Caco-2 (cell line): ENCODE measurements around the gene NT5DC1. TPM values are rescaled to one million over a fixed set of nuclear protein-coding genes. Genes with fewer than 3 reads are reported as not detected.
A peak's percentile ranks its signal among the peaks of the same experiment; 100 is the strongest.

Experiments
- BruUV-seq: library from RNA; stranded (reverse); fragments of 400-500 nt; replicated peaks from 2 replicates; lab custom pipeline; 2021; lab: Mats Ljungman, UMichigan
- CTCF ChIA-PET: fragments of 300-600 bp; sonication (Branson Sonifier 250); formaldehyde crosslinking; loops from one replicate; lab custom pipeline; 2022; ENCODE audit warnings: antibody characterized with exemption; lab: Charles Lee
- POLR2A ChIA-PET: fragments of 300-600 bp; sonication (Branson Sonifier 250); formaldehyde crosslinking; loops from one replicate; lab custom pipeline; 2022; ENCODE audit warnings: antibody characterized with exemption; lab: Charles Lee
- DNase-seq, 2 experiments: peaks; one replicate each; pipeline versions ENCODE4 v3.0.0 to v3.0.0-alpha.2; 2020 to 2022
- H3K27me3 ChIP-seq: replicated peaks from 2 replicates; pipeline ENCODE4 v1.6.0; 2011; ENCODE audit warnings: low read length; ENCODE audit not compliant: control insufficient read depth, insufficient read depth
- H3K36me3 ChIP-seq: 2 replicates; pipeline ENCODE4 v1.5.1; 2011; ENCODE audit warnings: low read length; ENCODE audit not compliant: control insufficient read depth, insufficient read depth
- H3K4me1 ChIP-seq: fragments of 250-450 bp; sonication (Bioruptor Pico); 2 replicates; pipeline ENCODE4 v1.5.1; 2020; ENCODE audit warnings: mild to moderate bottlenecking
- H3K4me3 ChIP-seq: 2 replicates; pipeline ENCODE4 v1.5.1; 2011; ENCODE audit warnings: low read depth, mild to moderate bottlenecking, control low read depth, low read length
- H3K9me3 ChIP-seq: fragments of 250-450 bp; sonication (Bioruptor Pico); 2 replicates; pipeline ENCODE4 v1.5.1; 2020; ENCODE audit warnings: mild to moderate bottlenecking, moderate library complexity
- H3K27ac Mint-ChIP-seq: one replicate; pipeline ENCODE4 v1.8.0; 2022; ENCODE audit warnings: mixed read lengths; ENCODE audit not compliant: unreplicated experiment
- H3K27me3 Mint-ChIP-seq: one replicate; pipeline ENCODE4 v1.8.0; 2022; ENCODE audit warnings: mixed read lengths; ENCODE audit not compliant: insufficient read depth, unreplicated experiment
- H3K36me3 Mint-ChIP-seq: one replicate; pipeline ENCODE4 v1.8.0; 2022; ENCODE audit warnings: mild to moderate bottlenecking, mixed read lengths; ENCODE audit not compliant: insufficient read depth, unreplicated experiment
- H3K4me1 Mint-ChIP-seq: one replicate; pipeline ENCODE4 v1.8.0; 2022; ENCODE audit warnings: low read depth, mixed read lengths; ENCODE audit not compliant: unreplicated experiment
- H3K4me3 Mint-ChIP-seq: one replicate; pipeline ENCODE4 v1.8.0; 2022; ENCODE audit warnings: mild to moderate bottlenecking, moderate library complexity, mixed read lengths; ENCODE audit not compliant: unreplicated experiment
- H3K9me3 Mint-ChIP-seq: one replicate; pipeline ENCODE4 v1.8.0; 2022; ENCODE audit warnings: mixed read lengths; ENCODE audit not compliant: unreplicated experiment
- CTCF ChIP-seq, 2 experiments: fragments of 200-600 bp in 1 of 2; IDR thresholded peaks; 1 replicate in 1 of 2; 2 replicates in 1 of 2; pipeline versions ENCODE4 v1.5.1 to v1.8.0; 2011 to 2022; ENCODE audit warnings: antibody characterized with exemption in 1 of 2, control low read depth in 1 of 2, inconsistent platforms in 1 of 2, low read depth in 1 of 2, low read length in 1 of 2, mild to moderate bottlenecking in 1 of 2, moderate library complexity in 1 of 2; ENCODE audit not compliant: insufficient read depth in 1 of 2, severe bottlenecking in 1 of 2, unreplicated experiment in 1 of 2
- intact Hi-C: fragments of 100-400 bp; cut with micrococcal nuclease; formaldehyde crosslinking; loops from one replicate; pipeline ENCODE4 v1.10.0; 2022; ENCODE audit not compliant: unreplicated experiment
- total RNA-seq: library from RNA; stranded (reverse); gene quantifications from 2 replicates; pipeline ENCODE4 v1.2.3, GENCODE V29; 2022

Gene NT5DC1
- total RNA-seq, 1 experiment from 2014 or later = 54.3 TPM

DNA sequence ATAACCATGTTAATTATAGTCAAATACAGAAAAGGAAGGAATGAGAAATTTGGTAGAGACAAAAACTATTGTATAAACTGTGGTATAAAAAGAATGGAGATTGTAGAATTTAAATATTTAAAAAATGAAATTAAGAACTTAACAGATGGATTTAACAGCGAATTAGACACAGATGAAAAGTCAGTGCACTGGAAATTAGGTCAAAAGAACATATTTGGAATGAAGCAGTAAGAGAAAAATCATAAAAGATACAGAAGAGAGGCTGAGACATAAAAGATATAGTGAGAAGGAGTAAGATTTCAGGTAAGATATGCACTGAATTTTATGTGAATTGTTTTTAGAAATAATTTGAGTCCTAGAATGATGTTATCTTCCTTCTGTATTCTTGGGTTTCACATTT lies 139.2 kb downstream of the NT5DC1 start:
- CTCF ChIA-PET = no interaction called here
- no peak for TF ChIP-seq CTCF (IDR thresholded peaks at IDR 0.05; ENCODE audit: insufficient read depth in 1 of 2, low read depth in 1 of 2, low read length in 1 of 2, severe bottlenecking in 1 of 2, unreplicated experiment in 1 of 2)
- BruUV-seq = no TSS peak
- intact Hi-C loops = no loop called here
- H3K36me3 Mint-ChIP-seq = peaks cover 25% of the 10 kb centered on the region
- Histone ChIP-seq H3K4me3 (no peak overlapping the region), H3K36me3 (no peaks in the 10 kb centered on the region; the same call in 1 of the 2 replicates), H3K9me3 (no peaks in the 10 kb centered on the region), H3K4me1 (peaks cover 7% of the 10 kb centered on the region; the same call in 1 of the 2 replicates), H3K27me3 (no peaks in the 10 kb centered on the region)
- H3K4me3 Mint-ChIP-seq = no peak overlapping the region
- H3K27ac Mint-ChIP-seq = no peak overlapping the region
- no peaks in the 10 kb centered on the region for H3K27me3 Mint-ChIP-seq
- no peaks in the 10 kb centered on the region for H3K9me3 Mint-ChIP-seq
- POLR2A ChIA-PET = no interaction called here
- no peak for DNase-seq
- H3K4me1 Mint-ChIP-seq = no peaks in the 10 kb centered on the region

GRCh38 chr6:116244284-116244683 lies 143.6 kb downstream of the NT5DC1 start:
- Mint-ChIP-seq H3K4me1 (no peaks in the 10 kb centered on the region), H3K4me3 (no peak overlapping the region), H3K36me3 (peaks cover 14% of the 10 kb centered on the region), H3K27ac (no peak overlapping the region), H3K9me3 (no peaks in the 10 kb centered on the region), H3K27me3 (no peaks in the 10 kb centered on the region)
- Histone ChIP-seq H3K4me1 (peaks cover 7% of the 10 kb centered on the region; the same call in 1 of the 2 replicates), H3K9me3 (no peaks in the 10 kb centered on the region), H3K4me3 (no peak overlapping the region), H3K27me3 (no peaks in the 10 kb centered on the region), H3K36me3 (no peaks in the 10 kb centered on the region; the same call in 1 of the 2 replicates)
- BruUV-seq = no TSS peak
- no peak for TF ChIP-seq CTCF (IDR thresholded peaks at IDR 0.05; ENCODE audit: insufficient read depth in 1 of 2, low read depth in 1 of 2, low read length in 1 of 2, severe bottlenecking in 1 of 2, unreplicated experiment in 1 of 2)
- intact Hi-C loops = no loop called here
- peak; percentile 45 to 47 for DNase-seq
- CTCF ChIA-PET = no interaction called here
- POLR2A ChIA-PET = interaction anchor here (0.5 to 0.6 kb wide), 2 partner anchors 9 to 1431 kb away, joined by 3 to 6 read pairs; partner anchors contain the start of gene TSPYL4

- BruUV-seq = no TSS peak
- POLR2A ChIA-PET = no interaction called here
- Histone ChIP-seq H3K4me1 (peaks cover 7% of the 10 kb centered on the region; the same call in 1 of the 2 replicates), H3K4me3 (no peak overlapping the region), H3K36me3 (no peaks in the 10 kb centered on the region; the same call in 1 of the 2 replicates), H3K9me3 (no peaks in the 10 kb centered on the region), H3K27me3 (no peaks in the 10 kb centered on the region)
- Mint-ChIP-seq H3K4me3 (no peak overlapping the region), H3K27me3 (no peaks in the 10 kb centered on the region), H3K9me3 (no peaks in the 10 kb centered on the region), H3K36me3 (peaks cover 6% of the 10 kb centered on the region), H3K27ac (no peak overlapping the region), H3K4me1 (peaks cover 3% of the 10 kb centered on the region)
- intact Hi-C loops = no loop called here
- no peak for TF ChIP-seq CTCF (IDR thresholded peaks at IDR 0.05; ENCODE audit: insufficient read depth in 1 of 2, low read depth in 1 of 2, low read length in 1 of 2, severe bottlenecking in 1 of 2, unreplicated experiment in 1 of 2)
- no peak for DNase-seq
- CTCF ChIA-PET = no interaction called here
Measured at GRCh38 chr6:116246089-116246488, 145.4 kb downstream of the NT5DC1 start.
